D721Med (cell line): ENCODE measurements around the gene LOXHD1.

Source experiments
- DNase-seq: peaks from one replicate; pipeline ENCODE4 v3.0.0; 2011; ENCODE audit warnings: low spot score; ENCODE audit not compliant: insufficient read length
- FAIRE-seq: peaks from 2 replicates; lab custom pipeline; 2011; peaks lifted over from hg19 to GRCh38; lab: Jason Lieb, UNC
- TF ChIP-seq, protein P1 (sequence below): IDR thresholded peaks from 2 replicates; pipeline ENCODE4 v1.5.1; 2012; ENCODE audit warnings: mild to moderate bottlenecking, control low read depth; ENCODE audit not compliant: insufficient read depth; ENCODE audit errors: missing control alignments

LOXHD1 gene

DNA sequence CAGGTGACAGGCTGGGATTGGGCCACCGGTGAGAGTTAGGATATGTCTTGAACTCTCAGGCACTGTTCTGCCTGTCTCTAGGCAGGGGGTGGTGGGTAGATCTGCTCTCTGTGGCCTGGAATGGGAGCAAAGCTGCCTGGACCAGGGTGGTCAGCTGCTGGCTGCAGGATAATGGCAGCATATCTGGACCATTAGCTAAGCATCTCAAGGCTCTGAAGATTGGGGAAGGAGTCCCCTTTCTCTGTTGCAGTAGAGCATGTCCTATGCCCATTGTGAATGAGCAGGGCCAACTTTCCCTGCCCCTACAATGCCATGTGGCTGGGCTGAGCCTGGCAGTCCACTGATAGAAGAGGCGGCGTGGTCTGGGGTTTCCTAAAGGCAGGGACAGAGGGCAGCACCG lies 34.6 kb downstream of the LOXHD1 start:
- FAIRE-seq: no peak
- no peak for DNase-seq
- TF ChIP-seq, protein P1, sequence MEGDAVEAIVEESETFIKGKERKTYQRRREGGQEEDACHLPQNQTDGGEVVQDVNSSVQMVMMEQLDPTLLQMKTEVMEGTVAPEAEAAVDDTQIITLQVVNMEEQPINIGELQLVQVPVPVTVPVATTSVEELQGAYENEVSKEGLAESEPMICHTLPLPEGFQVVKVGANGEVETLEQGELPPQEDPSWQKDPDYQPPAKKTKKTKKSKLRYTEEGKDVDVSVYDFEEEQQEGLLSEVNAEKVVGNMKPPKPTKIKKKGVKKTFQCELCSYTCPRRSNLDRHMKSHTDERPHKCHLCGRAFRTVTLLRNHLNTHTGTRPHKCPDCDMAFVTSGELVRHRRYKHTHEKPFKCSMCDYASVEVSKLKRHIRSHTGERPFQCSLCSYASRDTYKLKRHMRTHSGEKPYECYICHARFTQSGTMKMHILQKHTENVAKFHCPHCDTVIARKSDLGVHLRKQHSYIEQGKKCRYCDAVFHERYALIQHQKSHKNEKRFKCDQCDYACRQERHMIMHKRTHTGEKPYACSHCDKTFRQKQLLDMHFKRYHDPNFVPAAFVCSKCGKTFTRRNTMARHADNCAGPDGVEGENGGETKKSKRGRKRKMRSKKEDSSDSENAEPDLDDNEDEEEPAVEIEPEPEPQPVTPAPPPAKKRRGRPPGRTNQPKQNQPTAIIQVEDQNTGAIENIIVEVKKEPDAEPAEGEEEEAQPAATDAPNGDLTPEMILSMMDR: no peak

DNA sequence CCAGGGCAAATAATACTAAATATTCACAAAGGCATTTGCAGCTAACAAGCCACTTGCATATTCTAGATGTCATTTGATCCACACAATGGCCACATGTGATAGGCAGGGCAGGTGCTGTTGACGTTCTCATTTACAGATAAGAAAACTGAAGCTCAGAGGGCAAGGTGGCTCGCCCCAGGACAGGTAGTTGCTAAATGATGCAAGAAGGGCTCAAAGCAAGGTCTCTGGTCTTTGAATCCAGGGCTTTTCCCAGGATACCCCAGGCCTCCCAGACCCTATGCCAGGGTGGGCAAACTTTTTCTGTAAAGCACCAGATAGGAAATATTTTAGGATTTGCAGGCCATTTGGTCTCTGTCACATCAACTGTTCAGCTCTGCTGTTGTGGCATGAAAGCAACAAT lies 35.1 kb downstream of the LOXHD1 start:
- TF ChIP-seq, protein P1: no peak
- FAIRE-seq: no peak
- DNase-seq: no peak

DNA sequence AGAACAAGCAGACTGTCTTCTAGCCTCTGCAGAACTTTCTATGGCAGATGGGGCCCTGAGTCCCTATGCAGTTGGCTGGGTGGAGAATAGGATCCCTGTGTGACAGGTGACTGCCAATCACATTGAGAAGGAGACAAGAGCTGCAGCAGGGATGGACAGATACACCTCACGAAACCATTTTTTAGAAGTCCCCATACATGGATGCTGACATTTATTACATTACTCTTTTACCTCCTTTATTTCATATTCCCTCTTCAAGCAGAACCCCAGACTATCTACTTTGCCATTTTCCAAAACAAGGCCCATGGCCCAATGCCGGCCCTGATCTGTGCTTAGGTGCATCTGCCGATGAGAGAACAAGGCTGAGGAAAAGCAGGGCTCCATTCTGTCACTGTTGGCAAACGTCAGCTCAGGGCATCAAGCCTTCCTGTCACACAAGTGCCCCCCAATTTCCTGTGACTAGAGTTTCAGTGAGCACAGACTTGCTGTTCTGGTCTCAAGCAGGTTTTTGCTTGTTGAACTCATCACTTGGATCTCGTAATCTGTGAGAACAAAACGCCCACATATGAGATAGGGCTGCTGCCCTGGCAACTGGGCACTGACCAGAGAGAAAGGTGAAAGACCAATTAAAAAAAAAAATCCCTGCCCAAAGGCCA lies 35.8 kb downstream of the LOXHD1 start:
- DNase-seq: no peak

DNA sequence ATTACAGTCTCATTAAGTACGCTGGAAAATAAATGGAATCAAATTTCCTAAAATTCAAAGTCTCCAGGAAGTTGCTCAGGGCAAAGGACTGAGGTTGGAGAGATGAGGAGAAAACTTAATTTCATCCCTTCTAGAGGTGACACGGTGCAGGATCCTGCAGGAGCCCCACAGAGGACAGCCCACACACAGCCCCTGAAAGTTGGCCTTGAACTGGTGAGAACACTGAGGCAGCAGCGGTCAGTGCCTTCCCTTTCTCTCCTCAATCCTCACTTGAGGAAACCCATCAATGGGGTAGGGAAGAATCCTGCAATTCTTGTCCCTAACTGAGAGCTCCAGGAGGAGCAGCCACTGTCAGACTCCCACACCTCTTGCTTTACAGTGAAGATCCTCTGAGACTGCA lies 37.5 kb downstream of the LOXHD1 start:
- no peak for DNase-seq
- FAIRE-seq: no peak
- TF ChIP-seq, protein P1: no peak

More for the DNA sequence above, 35.8 kb downstream of the LOXHD1 start:
- no peak for FAIRE-seq
- TF ChIP-seq, protein P1: no peak

DNA sequence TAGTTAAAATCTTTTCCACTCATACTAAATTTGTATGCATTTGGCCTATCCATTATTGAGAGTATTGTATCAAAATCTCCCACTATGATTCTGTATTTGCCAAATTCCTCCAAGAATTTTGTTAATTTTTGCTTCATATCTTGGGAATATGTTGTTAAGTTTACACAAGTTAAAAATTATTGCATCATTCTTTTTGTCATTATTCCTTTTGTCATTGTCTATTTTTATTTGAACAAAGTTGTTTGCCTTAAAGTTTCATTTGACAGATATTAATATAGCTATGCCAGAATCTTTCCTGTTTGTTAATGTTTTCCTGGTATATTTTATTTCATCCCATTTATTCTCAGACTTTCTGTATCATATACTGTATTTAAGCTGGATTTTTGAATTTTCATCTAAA lies 41.3 kb downstream of the LOXHD1 start:
- DNase-seq (no peak), FAIRE-seq (peak; percentile 51)
- TF ChIP-seq, protein P1: no peak

DNA sequence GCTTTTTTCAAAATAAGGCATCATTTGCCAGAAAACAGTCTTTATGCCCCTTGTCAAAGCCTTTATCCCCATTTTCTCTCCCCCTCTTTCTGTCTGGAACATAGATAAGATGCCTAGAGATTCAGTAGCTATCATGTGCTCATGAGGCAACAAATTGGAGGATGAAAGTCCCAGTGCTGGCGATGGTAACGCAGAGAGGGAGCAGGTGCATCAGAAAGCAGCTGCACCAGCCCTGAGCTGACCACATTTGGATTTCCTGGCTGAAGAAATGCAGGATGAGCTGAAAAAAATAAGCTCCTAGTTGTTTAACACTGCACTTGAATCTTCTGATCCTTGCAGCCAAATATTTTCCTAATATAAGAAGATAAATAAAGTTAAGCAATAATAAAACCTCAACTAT lies 48.0 kb downstream of the LOXHD1 start:
- FAIRE-seq: no peak
- DNase-seq: no peak
- TF ChIP-seq, protein P1: no peak

DNA sequence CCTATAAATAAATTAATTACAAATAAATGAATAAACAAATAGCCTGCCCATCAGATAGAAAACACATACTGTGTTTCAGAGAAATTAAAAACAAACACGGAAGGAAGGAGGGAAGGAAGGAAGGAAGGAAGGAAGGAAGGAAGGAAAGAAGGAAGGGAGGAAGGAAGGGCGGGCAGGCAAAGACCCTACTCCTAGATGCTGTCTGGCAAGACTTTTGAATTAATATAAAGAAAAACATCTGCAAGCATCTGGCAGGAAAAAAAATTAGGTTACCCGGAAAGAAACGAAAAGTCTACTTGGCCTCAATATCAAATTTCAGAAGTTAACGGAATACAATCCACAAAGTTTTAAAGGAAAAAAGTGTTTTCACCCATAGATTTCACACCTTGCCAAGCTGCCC lies 49.1 kb downstream of the LOXHD1 start:
- DNase-seq (no peak), FAIRE-seq (no peak)
- TF ChIP-seq, protein P1: no peak
